Measurements from ENCODE around the gene GTF2A1L.

- TF ChIP-seq CTCF (IDR thresholded peaks at IDR 0.05; ENCODE audit: extremely low read depth in 1 of 2, insufficient read depth in 1 of 2, low read depth in 1 of 2, low read length in 2 of 2) (peak; percentile 23 to 25), EZH2 (IDR thresholded peaks at IDR 0.05; ENCODE audit: borderline replicate concordance, low read depth, low read length, severe bottlenecking) (no peak), MAX (IDR thresholded peaks at IDR 0.05; ENCODE audit: insufficient read depth, insufficient read length) (no peak), MYC (IDR thresholded peaks at IDR 0.05; ENCODE audit: low read depth, low read length) (no peak), POLR2AphosphoS5 (IDR thresholded peaks at IDR 0.05; ENCODE audit: insufficient read depth, low read depth, low read length) (no peak), FOS (IDR thresholded peaks at IDR 0.05; ENCODE audit: borderline replicate concordance, insufficient read depth, low read length) (no peak), POLR2A (IDR thresholded peaks at IDR 0.05; ENCODE audit: low read depth, low read length) (no peak), GATA2 (IDR thresholded peaks at IDR 0.05; ENCODE audit: insufficient read depth, insufficient read length, low read depth, low read length) (no peak)
These were observed 16.3 kb upstream of the GTF2A1L start for GRCh38 chr2:48601349-48601748.
